ENCODE results near the gene SOD2.

GRCh38 chr6:159679091-159680077 lies 13.7 kb downstream of the SOD2 start:
- TF ChIP-seq CTCF (IDR thresholded peaks at IDR 0.05; ENCODE audit: insufficient read depth, low read depth, low read length) (no peak), EZH2 (IDR thresholded peaks at IDR 0.05; ENCODE audit: insufficient read depth, low read length) (no peak)

Data from astrocyte (in vitro differentiated cells and primary cell).